Tibial nerve (tissue), 4 donors: Measurements from ENCODE around the gene DAB1. TPM values are rescaled to one million over a fixed set of nuclear protein-coding genes. Genes with fewer than 3 reads are reported as not detected.
"Not testable (repeated sequence)": the region's sequence is repeated elsewhere in the genome, so short reads cannot be mapped to it uniquely, and the experiment has no call there.

Source experiments
- DNase-seq, 2 donors: peaks; one replicate each; pipeline ENCODE4 v3.0.0-alpha.2; 2019; ENCODE audit warnings: low spot score in 2 of 2
- H3K27ac ChIP-seq, 4 donors: fragments of 200-600 bp; sonication (generic) in 3 of 4; one replicate each; pipeline ENCODE4 v1.5.1; 2017 to 2019; ENCODE audit warnings: mild to moderate bottlenecking in 1 of 4
- H3K27me3 ChIP-seq, 2 donors: fragments of 200-600 bp; sonication (generic) in 1 of 2; one replicate each; pipeline versions ENCODE4 v1.5.1 to v1.6.0; 2017 to 2019
- H3K36me3 ChIP-seq, 3 donors: fragments of 200-600 bp; sonication (generic); one replicate each; pipeline ENCODE4 v1.5.1; 2018 to 2019
- H3K4me1 ChIP-seq, 4 donors: fragments of 200-600 bp; sonication (generic) in 3 of 4; one replicate each; pipeline ENCODE4 v1.5.1; 2017 to 2019
- H3K4me3 ChIP-seq, 4 donors: fragments of 200-600 bp; sonication (generic) in 3 of 4; one replicate each; pipeline ENCODE4 v1.5.1; 2017 to 2019; ENCODE audit warnings: mild to moderate bottlenecking in 1 of 4, moderate library complexity in 1 of 4
- H3K9me3 ChIP-seq, 4 donors: fragments of 200-600 bp; sonication (generic) in 3 of 4; one replicate each; pipeline ENCODE4 v1.5.1; 2017 to 2019
- EP300 ChIP-seq, 2 donors: sonication (generic); formaldehyde crosslinking; IDR thresholded peaks; one replicate each; pipeline ENCODE4 v1.6.1; 2017; ENCODE audit warnings: antibody characterized with exemption in 2 of 2, mild to moderate bottlenecking in 1 of 2
- POLR2A ChIP-seq, 2 donors: fragments of 450-650 bp; IDR thresholded peaks; one replicate each; pipeline ENCODE4 v1.6.1; 2017; ENCODE audit warnings: antibody characterized with exemption in 2 of 2, mild to moderate bottlenecking in 2 of 2, moderate library complexity in 2 of 2
- WGBS, 2 donors: methylation state at CpG; one replicate each; pipeline ENCODE4 v1.1.5; 2018; 5-methylcytosine and 5-hydroxymethylcytosine counted together
- total RNA-seq, 4 donors: library from RNA; depleted of rRNA; stranded (reverse); fragments of >200 nt; gene quantifications; one replicate each; pipeline ENCODE4 v1.1.0, GENCODE V29; 2016
- TF ChIP-seq, protein P1 (sequence below), 5 experiments: fragments of 200-600 bp in 3 of 5; fragments of 450-650 bp in 2 of 5; sonication (generic) in 3 of 5; IDR thresholded peaks; one replicate each; pipeline ENCODE4 v1.5.1; 2016 to 2019; ENCODE audit warnings: antibody characterized with exemption in 5 of 5, mild to moderate bottlenecking in 3 of 5, moderate library complexity in 2 of 5

Gene DAB1
- total RNA-seq, 4 donors from 2014 or later = 4.0 to 8.3 (median 4.4) TPM

GRCh38 chr1:57344265-57344664 lies 79.6 kb downstream of the DAB1 start:
- Histone ChIP-seq H3K9me3 (no peaks in the 10 kb centered on the region), H3K27me3 (no peaks in the 10 kb centered on the region), H3K4me1 (peaks cover 0 to 2% (median 0%) of the 10 kb centered on the region in 4 donors), H3K4me3 (no peak overlapping the region), H3K36me3 (no peaks in the 10 kb centered on the region), H3K27ac (no peak overlapping the region)
- 77 to 86% methylated on average over 7 of the region's 7 CpGs for WGBS, 2 donors
- TF ChIP-seq, protein P1, sequence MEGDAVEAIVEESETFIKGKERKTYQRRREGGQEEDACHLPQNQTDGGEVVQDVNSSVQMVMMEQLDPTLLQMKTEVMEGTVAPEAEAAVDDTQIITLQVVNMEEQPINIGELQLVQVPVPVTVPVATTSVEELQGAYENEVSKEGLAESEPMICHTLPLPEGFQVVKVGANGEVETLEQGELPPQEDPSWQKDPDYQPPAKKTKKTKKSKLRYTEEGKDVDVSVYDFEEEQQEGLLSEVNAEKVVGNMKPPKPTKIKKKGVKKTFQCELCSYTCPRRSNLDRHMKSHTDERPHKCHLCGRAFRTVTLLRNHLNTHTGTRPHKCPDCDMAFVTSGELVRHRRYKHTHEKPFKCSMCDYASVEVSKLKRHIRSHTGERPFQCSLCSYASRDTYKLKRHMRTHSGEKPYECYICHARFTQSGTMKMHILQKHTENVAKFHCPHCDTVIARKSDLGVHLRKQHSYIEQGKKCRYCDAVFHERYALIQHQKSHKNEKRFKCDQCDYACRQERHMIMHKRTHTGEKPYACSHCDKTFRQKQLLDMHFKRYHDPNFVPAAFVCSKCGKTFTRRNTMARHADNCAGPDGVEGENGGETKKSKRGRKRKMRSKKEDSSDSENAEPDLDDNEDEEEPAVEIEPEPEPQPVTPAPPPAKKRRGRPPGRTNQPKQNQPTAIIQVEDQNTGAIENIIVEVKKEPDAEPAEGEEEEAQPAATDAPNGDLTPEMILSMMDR (IDR thresholded peaks at IDR 0.05) = no peak
- TF ChIP-seq POLR2A (IDR thresholded peaks at IDR 0.05) = no peak
- no peak for TF ChIP-seq EP300 (IDR thresholded peaks at IDR 0.05)
- DNase-seq = no peak

GRCh38 chr1:57343298-57343915 lies 80.5 kb downstream of the DAB1 start:
- WGBS, 2 donors = 91 to 92% methylated on average over 17 to 21 of the region's 34 CpGs
- not testable (repeated sequence) for H3K4me3 ChIP-seq

GRCh38 chr1:57341721-57342120 lies 82.1 kb downstream of the DAB1 start:
- Histone ChIP-seq H3K9me3 (no peaks in the 10 kb centered on the region), H3K27ac (no peak overlapping the region), H3K4me1 (peaks cover 0 to 2% (median 0%) of the 10 kb centered on the region in 4 donors), H3K27me3 (no peaks in the 10 kb centered on the region), H3K36me3 (no peaks in the 10 kb centered on the region), H3K4me3 (no peak overlapping the region)
- DNase-seq = no peak
- 87 to 93% methylated on average over 3 of the region's 3 CpGs for WGBS, 2 donors
- TF ChIP-seq POLR2A (IDR thresholded peaks at IDR 0.05) (no peak), EP300 (IDR thresholded peaks at IDR 0.05) (no peak)
- TF ChIP-seq, protein P1 (IDR thresholded peaks at IDR 0.05) = no peak

More at GRCh38 chr1:57343298-57343915, 80.5 kb downstream of the DAB1 start:
- H3K9me3 ChIP-seq, DNase-seq, H3K4me1 ChIP-seq, H3K36me3 ChIP-seq, H3K27me3 ChIP-seq, H3K27ac ChIP-seq: not testable (repeated sequence)

GRCh38 chr1:57340334-57341070 lies 83.4 kb downstream of the DAB1 start:
- no peak overlapping the region for H3K4me3 ChIP-seq
- WGBS, 2 donors = 90 to 91% methylated on average over 6 of the region's 6 CpGs

GRCh38 chr1:57337623-57338022 lies 86.2 kb downstream of the DAB1 start:
- Histone ChIP-seq H3K4me3 (no peak overlapping the region), H3K36me3 (no peaks in the 10 kb centered on the region), H3K4me1 (no peaks in the 10 kb centered on the region), H3K27ac (no peak overlapping the region), H3K27me3 (no peaks in the 10 kb centered on the region), H3K9me3 (no peaks in the 10 kb centered on the region)
- DNase-seq = no peak
- 72 to 82% methylated on average over 3 of the region's 3 CpGs for WGBS, 2 donors
- TF ChIP-seq, protein P1 (IDR thresholded peaks at IDR 0.05) = no peak
- TF ChIP-seq EP300 (IDR thresholded peaks at IDR 0.05) = no peak
- TF ChIP-seq POLR2A (IDR thresholded peaks at IDR 0.05) = no peak

More at GRCh38 chr1:57340334-57341070, 83.4 kb downstream of the DAB1 start:
- Histone ChIP-seq H3K27ac (no peak overlapping the region), H3K4me1 (no peaks in the 10 kb centered on the region), H3K9me3 (no peaks in the 10 kb centered on the region), H3K36me3 (no peaks in the 10 kb centered on the region), H3K27me3 (no peaks in the 10 kb centered on the region)
- TF ChIP-seq POLR2A (IDR thresholded peaks at IDR 0.05) = no peak
- TF ChIP-seq, protein P1 (IDR thresholded peaks at IDR 0.05) = no peak
- no peak for TF ChIP-seq EP300 (IDR thresholded peaks at IDR 0.05)
- DNase-seq = no peak
